Measurements from ENCODE around the gene MBOAT7. TPM values are rescaled to one million over a fixed set of nuclear protein-coding genes. Genes with fewer than 3 reads are reported as not detected.
"Not testable (repeated sequence)": the region's sequence is repeated elsewhere in the genome, so short reads cannot be mapped to it uniquely, and the experiment has no call there.

Gene MBOAT7
- total and polyA plus RNA-seq, 2 of the 8 experiments (the other 6 are each of a cell fraction or from before 2014, with no cell fraction given) = 85.5 to 90.9 TPM

GRCh38 chr19:54194463-54194862 lies 5.1 kb upstream of the MBOAT7 start:
- not testable (repeated sequence) for H4K91ac ChIP-seq (replicated peaks; ENCODE audit: insufficient read length, low read length); H3K79me1 ChIP-seq (ENCODE audit: low read depth, low read length); H3K4me1 ChIP-seq (replicated peaks in 1 of 4; ENCODE audit: control insufficient read depth in 3 of 4, insufficient read depth in 4 of 4, low read length in 3 of 4); H3K4ac ChIP-seq (replicated peaks; ENCODE audit: insufficient read length, low read depth, low read length); DNase-seq (ENCODE audit: low read depth in 1 of 2, low spot score in 2 of 2); H3K14ac ChIP-seq (ENCODE audit: insufficient read length); H3K4me3 ChIP-seq (ENCODE audit: extremely low read depth in 1 of 4, insufficient read depth in 2 of 4, low read depth in 3 of 4, low read length in 4 of 4); H3K23ac ChIP-seq (ENCODE audit: insufficient read length); H4K5ac ChIP-seq (ENCODE audit: insufficient read length, low read depth, low read length); H2BK120ac ChIP-seq (replicated peaks; ENCODE audit: low read depth, low read length); H4K8ac ChIP-seq (ENCODE audit: extremely low read depth, insufficient read depth, low read length); H3K23me2 ChIP-seq (ENCODE audit: low read depth, low read length); H3K18ac ChIP-seq (ENCODE audit: extremely low read depth, low read length); FAIRE-seq; H3K27me3 ChIP-seq (replicated peaks in 1 of 4; ENCODE audit: control insufficient read depth in 3 of 4, extremely low read depth in 1 of 4, insufficient read depth in 3 of 4, low read length in 3 of 4); H3K79me2 ChIP-seq (ENCODE audit: control insufficient read depth in 1 of 2, insufficient read depth in 2 of 2, low read length in 2 of 2); H3K9ac ChIP-seq (replicated peaks in 1 of 4; ENCODE audit: extremely low read depth in 1 of 4, low read depth in 3 of 4, low read length in 3 of 4); H2BK15ac ChIP-seq (ENCODE audit: low read length); H2AK5ac ChIP-seq (ENCODE audit: low read depth, low read length); H3K56ac ChIP-seq (replicated peaks; ENCODE audit: insufficient read length, low read depth, low read length); H2AFZ ChIP-seq (ENCODE audit: low read length); H3K9me3 ChIP-seq (ENCODE audit: insufficient read depth in 2 of 2, low read depth in 1 of 2, low read length in 1 of 2); H2BK20ac ChIP-seq (ENCODE audit: low read length); H3K4me2 ChIP-seq (ENCODE audit: insufficient read depth in 1 of 2, low read depth in 2 of 2, low read length in 2 of 2); H3K27ac ChIP-seq (ENCODE audit: low read depth, low read length); H2BK12ac ChIP-seq (ENCODE audit: low read depth, low read length); H2BK5ac ChIP-seq (ENCODE audit: low read depth, low read length); H4K20me1 ChIP-seq (replicated peaks in 1 of 2; ENCODE audit: control insufficient read depth in 1 of 2, insufficient read depth in 2 of 2, low read length in 2 of 2)
- peaks cover 3 to 19% (median 5%) of the 10 kb centered on the region in 4 experiments; a peak in 7 of 8 replicates for H3K36me3 ChIP-seq (ENCODE audit: control insufficient read depth in 2 of 4, insufficient read depth in 4 of 4, low read length in 3 of 4)
- ChIA-PET POLR2A (ENCODE audit: partially characterized antibody) (interaction anchor here (0.8 to 28.7 kb wide), 3 partner anchors 13 to 29 kb away, joined by 3 to 909 read pairs (median 3); partner anchors contain the start of gene RPS9), CTCF (ENCODE audit: partially characterized antibody) (interaction anchor here (1.2 kb wide), 1 partner anchor 194 kb away, joined by 3 read pairs; no protein-coding TSS in a partner anchor)
- 92% methylated on average over 12 of the region's 12 CpGs; no CpG with 5 or more reads in 1 of the 2 experiments for WGBS, 2 experiments (ENCODE audit: extremely low coverage in 1 of 2, insufficient coverage in 1 of 2, insufficient read length in 1 of 2, insufficient replicate concordance in 2 of 2, low coverage in 1 of 2, low lambda C conversion rate in 2 of 2, missing lambda C conversion rate in 1 of 2)
